ENCODE measurements around the gene SPAG16.

The SPAG16 gene

DNA sequence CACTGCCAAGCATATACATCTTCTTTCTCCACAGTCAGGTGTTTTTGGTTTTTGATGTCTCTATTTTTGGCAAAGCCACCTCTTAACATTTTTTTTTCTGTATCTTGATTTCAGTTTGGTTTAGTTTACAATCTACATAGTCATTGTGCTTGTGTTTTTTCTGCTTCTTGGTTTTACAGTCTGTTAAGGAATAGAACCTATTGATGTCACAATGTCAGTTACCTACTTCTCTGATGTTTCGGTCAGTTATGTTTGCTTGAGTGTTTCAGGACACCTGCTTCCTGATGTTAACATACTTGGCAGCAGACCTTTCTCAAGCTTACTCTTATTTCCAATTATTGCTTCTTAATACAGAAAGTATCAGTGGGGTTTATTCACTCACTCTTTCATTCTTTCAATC is 253.3 kb downstream of the SPAG16 start:
- no peaks in the 10 kb centered on the region for H3K4me1 ChIP-seq (ENCODE audit: control insufficient read depth, insufficient read depth, low read length)
- no peak overlapping the region for H3K27ac ChIP-seq (ENCODE audit: low read depth, low read length)

DNA sequence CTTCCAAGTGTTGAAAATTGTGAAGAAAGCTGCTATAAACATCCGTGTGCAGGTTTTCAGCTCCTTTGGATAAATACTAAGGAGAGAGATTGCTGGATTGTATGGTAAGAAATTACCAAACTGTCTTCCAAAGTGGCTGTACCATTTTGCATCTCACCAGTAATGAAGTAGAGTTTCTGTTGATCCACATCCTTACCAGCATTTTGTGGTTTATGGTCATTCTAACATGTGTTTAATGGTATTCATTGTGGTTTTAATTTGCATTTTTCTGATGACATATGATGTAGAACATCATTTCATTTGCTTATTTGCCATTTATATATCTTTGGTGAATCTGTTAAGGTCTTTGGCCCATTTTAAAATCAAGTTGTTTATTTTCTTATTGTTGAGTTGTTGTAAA is 260.7 kb downstream of the SPAG16 start:
- Histone ChIP-seq H3K27ac (ENCODE audit: low read depth, low read length) (no peak overlapping the region), H3K4me1 (ENCODE audit: control insufficient read depth, insufficient read depth, low read length) (no peaks in the 10 kb centered on the region), H3K4me3 (ENCODE audit: low read length) (no peak overlapping the region), H3K36me3 (ENCODE audit: control insufficient read depth, insufficient read depth, low read length) (no peaks in the 10 kb centered on the region), H3K9ac (ENCODE audit: low read length) (no peak overlapping the region), H3K27me3 (ENCODE audit: control insufficient read depth, insufficient read depth, low read length) (no peaks in the 10 kb centered on the region)

More for the DNA sequence above, 253.3 kb downstream of the SPAG16 start:
- H3K4me3 ChIP-seq (ENCODE audit: low read length) = no peak overlapping the region
- H3K9ac ChIP-seq (ENCODE audit: low read length) = no peak overlapping the region
- H3K27me3 ChIP-seq (ENCODE audit: control insufficient read depth, insufficient read depth, low read length) = no peaks in the 10 kb centered on the region
- no peaks in the 10 kb centered on the region for H3K36me3 ChIP-seq (ENCODE audit: control insufficient read depth, insufficient read depth, low read length)

DNA sequence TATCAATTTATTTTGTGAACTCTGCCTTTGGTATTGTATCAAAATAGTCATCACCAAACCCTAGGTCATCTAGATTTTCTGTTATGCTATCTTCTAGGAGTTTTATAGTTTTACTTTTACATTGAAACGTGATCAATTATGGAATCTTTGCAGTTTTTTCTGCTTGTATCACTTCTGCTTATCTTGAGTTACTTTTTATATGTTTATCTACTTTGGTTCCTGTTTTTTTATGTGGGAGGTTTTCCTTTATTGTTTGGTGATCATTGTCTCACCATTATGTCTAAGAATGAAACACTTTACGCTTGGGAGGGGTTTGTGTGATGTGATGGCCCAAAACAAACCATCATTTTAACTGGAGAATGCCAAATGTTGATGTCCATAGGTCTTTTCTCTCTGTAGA is 261.2 kb downstream of the SPAG16 start:
- H3K9ac ChIP-seq (ENCODE audit: low read length) = no peak overlapping the region
- H3K4me1 ChIP-seq (ENCODE audit: control insufficient read depth, insufficient read depth, low read length) = no peaks in the 10 kb centered on the region
- no peaks in the 10 kb centered on the region for H3K36me3 ChIP-seq (ENCODE audit: control insufficient read depth, insufficient read depth, low read length)
- H3K4me3 ChIP-seq (ENCODE audit: low read length) = no peak overlapping the region
- H3K27me3 ChIP-seq (ENCODE audit: control insufficient read depth, insufficient read depth, low read length) = no peaks in the 10 kb centered on the region
- no peak overlapping the region for H3K27ac ChIP-seq (ENCODE audit: low read depth, low read length)

DNA sequence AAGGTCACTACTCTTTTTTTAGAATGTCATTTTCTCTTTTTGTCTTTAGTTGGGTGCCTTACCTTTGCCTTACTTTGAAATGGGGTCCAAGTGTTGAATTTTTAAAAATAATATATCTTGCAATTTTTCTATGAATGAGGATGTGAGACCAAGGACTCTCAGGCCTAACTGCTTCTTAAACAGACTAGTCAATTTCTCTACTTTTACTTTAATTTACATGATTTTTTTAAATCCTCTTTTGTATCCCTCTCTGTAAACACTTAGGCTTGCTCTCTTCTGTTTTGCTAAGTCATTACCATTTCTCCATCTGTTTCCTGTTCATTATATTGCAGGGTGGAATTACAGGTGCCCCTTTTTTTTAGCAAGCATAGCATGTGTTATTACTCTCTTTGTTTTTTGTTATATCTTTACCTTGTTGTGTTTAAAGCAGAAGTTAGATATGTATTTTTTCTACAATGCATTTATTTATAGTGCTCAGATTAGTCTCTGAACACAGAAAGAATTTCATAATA is 261.8 kb downstream of the SPAG16 start:
- Histone ChIP-seq H3K4me3 (ENCODE audit: low read length) (no peak overlapping the region), H3K36me3 (ENCODE audit: control insufficient read depth, insufficient read depth, low read length) (no peaks in the 10 kb centered on the region)

DNA sequence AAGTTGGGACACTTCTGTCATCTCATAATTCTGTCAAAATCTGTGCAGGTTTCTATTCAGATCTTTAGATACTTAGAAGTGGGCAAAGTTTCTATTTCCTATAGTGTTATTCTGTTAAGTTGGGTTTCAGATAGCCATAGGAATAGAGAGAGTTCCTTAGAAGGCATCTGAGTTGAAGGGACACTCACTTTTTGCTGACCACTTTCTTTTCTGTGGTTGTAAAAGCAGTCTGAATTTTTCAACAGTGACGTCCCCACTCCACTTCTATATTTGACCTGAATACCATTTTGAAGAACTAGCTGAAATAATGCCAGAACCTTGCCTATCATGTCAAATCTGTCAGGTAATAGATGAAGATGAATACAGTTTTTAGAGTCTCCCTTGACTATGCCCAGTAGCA is 267.3 kb downstream of the SPAG16 start:
- Histone ChIP-seq H3K27me3 (ENCODE audit: control insufficient read depth, insufficient read depth, low read length) (no peaks in the 10 kb centered on the region), H3K4me1 (ENCODE audit: control insufficient read depth, insufficient read depth, low read length) (no peaks in the 10 kb centered on the region), H3K36me3 (ENCODE audit: control insufficient read depth, insufficient read depth, low read length) (no peaks in the 10 kb centered on the region), H3K9ac (ENCODE audit: low read length) (no peak overlapping the region), H3K27ac (ENCODE audit: low read depth, low read length) (no peak overlapping the region), H3K4me3 (ENCODE audit: low read length) (no peak overlapping the region)

More for the DNA sequence above, 261.8 kb downstream of the SPAG16 start:
- Histone ChIP-seq H3K4me1 (ENCODE audit: control insufficient read depth, insufficient read depth, low read length) (no peaks in the 10 kb centered on the region), H3K27ac (ENCODE audit: low read depth, low read length) (no peak overlapping the region), H3K27me3 (ENCODE audit: control insufficient read depth, insufficient read depth, low read length) (no peaks in the 10 kb centered on the region), H3K9ac (ENCODE audit: low read length) (no peak overlapping the region)

DNA sequence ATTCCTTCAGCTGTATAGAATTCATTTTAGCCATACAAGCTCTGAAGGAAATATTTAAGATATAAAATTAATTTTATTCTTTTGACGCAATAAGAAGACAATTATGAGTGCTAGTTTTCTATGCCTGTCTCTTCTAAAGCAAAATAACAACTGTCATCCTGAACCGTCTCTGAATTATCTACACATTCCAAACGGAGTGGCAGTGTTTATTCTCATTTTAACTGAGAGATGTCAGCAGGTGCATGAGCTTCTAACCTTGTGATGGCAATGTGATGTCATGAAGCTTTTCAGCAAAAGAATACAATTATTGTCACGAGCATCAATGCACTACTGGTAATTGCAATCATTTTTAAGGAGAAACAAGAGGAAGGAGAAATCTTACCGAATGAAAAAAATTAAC is 274.8 kb downstream of the SPAG16 start:
- no peaks in the 10 kb centered on the region for H3K27me3 ChIP-seq (ENCODE audit: control insufficient read depth, insufficient read depth, low read length)
- no peak overlapping the region for H3K4me3 ChIP-seq (ENCODE audit: low read length)
- no peak overlapping the region for H3K9ac ChIP-seq (ENCODE audit: low read length)
- no peaks in the 10 kb centered on the region for H3K4me1 ChIP-seq (ENCODE audit: control insufficient read depth, insufficient read depth, low read length)
- H3K36me3 ChIP-seq (ENCODE audit: control insufficient read depth, insufficient read depth, low read length) = no peaks in the 10 kb centered on the region
- no peak overlapping the region for H3K27ac ChIP-seq (ENCODE audit: low read depth, low read length)

DNA sequence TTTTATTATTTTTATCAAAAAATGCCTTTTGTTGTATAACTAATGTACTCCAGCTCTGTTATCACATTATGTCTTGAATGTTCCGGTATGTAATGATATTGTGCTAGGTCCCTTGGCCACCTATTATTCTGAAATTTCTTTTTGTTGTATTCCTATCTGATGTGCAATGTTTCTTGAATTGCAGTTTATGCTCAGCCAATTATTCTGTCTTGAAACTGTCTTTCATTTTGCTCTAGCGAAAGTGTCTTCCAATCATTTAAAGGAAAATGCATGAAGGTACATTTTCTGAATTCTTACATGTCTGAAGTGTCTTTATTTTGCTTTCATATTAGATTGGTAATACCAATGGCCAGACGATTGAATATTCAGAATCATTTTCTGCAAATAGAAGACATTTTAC is 277.5 kb downstream of the SPAG16 start:
- Histone ChIP-seq H3K4me1 (ENCODE audit: control insufficient read depth, insufficient read depth, low read length) (no peaks in the 10 kb centered on the region), H3K27me3 (ENCODE audit: control insufficient read depth, insufficient read depth, low read length) (no peaks in the 10 kb centered on the region), H3K9ac (ENCODE audit: low read length) (no peak overlapping the region), H3K27ac (ENCODE audit: low read depth, low read length) (no peak overlapping the region), H3K36me3 (ENCODE audit: control insufficient read depth, insufficient read depth, low read length) (no peaks in the 10 kb centered on the region), H3K4me3 (ENCODE audit: low read length) (no peak overlapping the region)

DNA sequence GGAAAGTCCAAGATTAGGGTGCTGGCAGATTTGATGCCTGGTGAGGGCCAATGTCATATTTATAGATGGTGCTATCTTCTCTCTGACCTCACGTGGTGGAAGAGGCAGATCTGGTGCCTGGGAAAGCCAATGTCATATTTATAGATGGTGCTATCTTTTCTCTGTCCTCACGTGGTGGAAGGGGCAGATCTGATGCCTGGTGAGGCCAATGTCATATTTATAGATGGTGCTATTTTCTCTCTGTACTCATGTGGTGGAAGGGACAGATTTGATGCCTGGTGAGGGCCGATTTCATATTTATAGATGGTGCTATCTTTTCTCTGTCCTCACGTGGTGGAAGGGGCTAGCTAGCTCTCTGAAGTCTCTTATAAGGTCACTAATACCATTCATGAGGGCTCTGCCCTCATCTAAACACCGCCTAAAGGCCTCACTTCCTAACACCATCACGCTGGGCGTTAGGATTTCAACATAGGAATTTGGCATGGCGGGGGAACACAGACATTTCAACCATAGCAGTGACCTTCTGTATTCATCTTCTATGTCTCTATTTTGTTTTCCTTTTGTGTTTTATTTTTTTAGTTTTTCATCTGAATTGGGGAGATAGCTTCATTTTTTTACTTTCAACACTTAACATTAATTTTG is 278.4 kb downstream of the SPAG16 start:
- no peak overlapping the region for H3K27ac ChIP-seq (ENCODE audit: low read depth, low read length)
- no peak overlapping the region for H3K9ac ChIP-seq (ENCODE audit: low read length)
- no peaks in the 10 kb centered on the region for H3K36me3 ChIP-seq (ENCODE audit: control insufficient read depth, insufficient read depth, low read length)
- no peak overlapping the region for H3K4me3 ChIP-seq (ENCODE audit: low read length)
- H3K27me3 ChIP-seq (ENCODE audit: control insufficient read depth, insufficient read depth, low read length) = no peaks in the 10 kb centered on the region
- no peaks in the 10 kb centered on the region for H3K4me1 ChIP-seq (ENCODE audit: control insufficient read depth, insufficient read depth, low read length)

DNA sequence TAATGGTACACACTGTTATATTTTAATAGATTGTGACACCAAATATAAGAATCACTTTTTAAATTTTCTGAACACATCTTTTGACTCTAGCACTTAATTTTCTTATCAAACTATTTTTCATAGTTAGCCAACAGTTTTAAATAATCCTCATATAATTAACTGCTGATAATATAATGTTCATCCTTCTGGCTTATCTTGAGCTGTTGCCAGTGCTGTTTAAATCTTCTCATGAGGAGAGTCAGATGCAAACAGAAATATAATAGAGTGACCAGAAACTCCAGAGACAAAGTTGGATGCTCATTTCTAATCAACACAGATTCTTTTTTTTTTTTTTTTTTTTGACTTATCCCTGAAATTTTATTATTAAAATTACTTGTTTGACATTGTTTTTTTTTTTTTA is 282.6 kb downstream of the SPAG16 start:
- H3K36me3 ChIP-seq (ENCODE audit: control insufficient read depth, insufficient read depth, low read length) = no peaks in the 10 kb centered on the region
- no peak overlapping the region for H3K9ac ChIP-seq (ENCODE audit: low read length)
- no peak overlapping the region for H3K27ac ChIP-seq (ENCODE audit: low read depth, low read length)
- H3K4me3 ChIP-seq (ENCODE audit: low read length) = no peak overlapping the region
- H3K27me3 ChIP-seq (ENCODE audit: control insufficient read depth, insufficient read depth, low read length) = no peaks in the 10 kb centered on the region
- H3K4me1 ChIP-seq (ENCODE audit: control insufficient read depth, insufficient read depth, low read length) = no peaks in the 10 kb centered on the region

DNA sequence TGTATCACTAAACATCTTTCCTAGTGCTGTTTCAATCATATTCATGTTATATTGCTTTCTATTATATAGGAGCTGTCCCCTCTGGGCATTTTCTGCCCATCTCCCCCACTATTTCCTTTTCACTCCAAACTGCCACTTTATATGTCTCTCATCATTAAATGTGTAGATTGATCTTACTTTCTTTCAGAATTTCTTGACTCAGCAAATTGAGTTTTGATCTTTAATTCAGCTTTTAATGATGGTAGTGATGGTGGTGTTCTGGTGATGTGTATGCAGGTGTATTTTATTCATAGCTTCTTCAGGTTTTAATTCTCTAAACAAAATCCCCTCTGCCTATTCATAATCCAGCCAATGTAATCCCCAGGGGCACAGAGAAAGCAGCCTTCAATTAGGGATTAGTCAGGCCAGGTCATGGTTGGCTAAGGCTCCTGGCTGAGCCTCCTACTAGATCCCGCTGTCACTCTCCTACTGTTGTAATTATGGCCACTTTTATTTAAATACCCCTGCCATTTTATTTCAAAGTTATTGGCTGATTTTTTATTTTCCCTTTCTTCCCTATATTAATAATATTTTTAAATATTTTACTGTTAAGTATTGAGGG is 325.4 kb downstream of the SPAG16 start:
- Histone ChIP-seq H3K27me3 (ENCODE audit: control insufficient read depth, insufficient read depth, low read length) (no peaks in the 10 kb centered on the region), H3K4me3 (ENCODE audit: low read length) (no peak overlapping the region), H3K36me3 (ENCODE audit: control insufficient read depth, insufficient read depth, low read length) (no peaks in the 10 kb centered on the region), H3K9ac (ENCODE audit: low read length) (no peak overlapping the region), H3K27ac (ENCODE audit: low read depth, low read length) (no peak overlapping the region), H3K4me1 (ENCODE audit: control insufficient read depth, insufficient read depth, low read length) (no peaks in the 10 kb centered on the region)

DNA sequence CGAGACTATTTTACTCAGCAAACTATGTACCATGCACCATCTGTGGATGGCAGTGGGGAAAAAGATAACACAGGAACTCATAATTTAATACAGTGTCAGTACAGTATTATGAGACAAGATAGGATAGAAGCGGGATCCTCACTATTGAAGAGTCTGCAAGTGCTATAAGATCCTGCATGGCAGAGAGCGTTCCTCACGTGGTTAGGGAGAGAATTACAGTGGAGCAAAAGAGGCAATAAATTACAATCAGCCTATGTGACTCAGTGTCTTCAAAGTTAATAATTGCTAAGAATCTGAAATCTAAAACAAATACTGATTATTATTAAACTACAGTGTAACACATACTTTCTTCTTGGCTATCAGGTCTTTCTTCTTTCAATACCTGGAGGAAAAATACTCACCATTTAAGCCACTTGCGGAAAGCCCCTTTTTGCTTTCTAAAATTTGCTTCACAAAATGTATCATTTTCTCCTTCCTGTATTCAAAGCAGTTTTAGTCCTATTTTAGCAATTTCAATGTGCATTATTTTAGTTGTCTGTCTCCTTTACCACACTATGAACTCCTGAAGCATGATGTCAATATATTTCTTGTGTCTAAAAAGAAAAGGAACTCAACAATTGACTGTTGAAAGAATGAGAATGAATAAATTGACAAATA is 342.9 kb downstream of the SPAG16 start:
- H3K9ac ChIP-seq (ENCODE audit: low read length) = no peak overlapping the region

DNA sequence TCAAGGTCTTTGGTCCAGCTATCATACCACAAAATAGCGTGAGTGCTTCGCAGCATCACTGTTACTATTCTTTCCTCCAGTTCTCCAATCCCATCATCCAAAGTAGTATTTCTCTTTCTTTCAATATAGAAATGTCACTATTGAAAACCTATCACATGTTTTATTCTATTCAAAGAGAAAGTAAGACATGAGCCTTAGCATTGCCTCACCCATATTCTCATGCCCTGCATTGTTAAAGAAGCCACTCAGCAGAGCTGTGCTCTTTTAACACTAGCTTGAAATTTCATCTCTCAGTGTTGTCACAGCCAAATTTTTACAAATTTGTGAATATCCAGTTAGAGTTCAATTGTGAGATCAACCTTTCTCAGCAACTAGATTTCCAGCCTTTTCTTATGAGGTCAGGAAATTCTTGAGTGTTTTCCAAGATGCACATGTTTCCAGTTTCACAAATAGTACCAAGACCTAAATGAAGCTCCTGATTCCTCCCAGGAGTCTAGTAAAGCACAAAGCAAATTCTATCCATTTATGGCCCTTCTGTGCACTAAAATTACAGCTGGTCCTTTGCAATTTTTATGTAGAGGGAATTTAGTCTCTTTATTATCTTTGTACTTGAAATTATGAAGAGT is 343.7 kb downstream of the SPAG16 start:
- Histone ChIP-seq H3K27me3 (ENCODE audit: control insufficient read depth, insufficient read depth, low read length) (no peaks in the 10 kb centered on the region), H3K36me3 (ENCODE audit: control insufficient read depth, insufficient read depth, low read length) (no peaks in the 10 kb centered on the region), H3K4me3 (ENCODE audit: low read length) (no peak overlapping the region), H3K27ac (ENCODE audit: low read depth, low read length) (no peak overlapping the region), H3K9ac (ENCODE audit: low read length) (no peak overlapping the region), H3K4me1 (ENCODE audit: control insufficient read depth, insufficient read depth, low read length) (no peaks in the 10 kb centered on the region)

More for the DNA sequence above, 342.9 kb downstream of the SPAG16 start:
- Histone ChIP-seq H3K4me3 (ENCODE audit: low read length) (no peak overlapping the region), H3K36me3 (ENCODE audit: control insufficient read depth, insufficient read depth, low read length) (no peaks in the 10 kb centered on the region), H3K27ac (ENCODE audit: low read depth, low read length) (no peak overlapping the region), H3K4me1 (ENCODE audit: control insufficient read depth, insufficient read depth, low read length) (no peaks in the 10 kb centered on the region), H3K27me3 (ENCODE audit: control insufficient read depth, insufficient read depth, low read length) (no peaks in the 10 kb centered on the region)

Data from rectal smooth muscle tissue (tissue), 1 donor.